Suprapubic skin (tissue), 3 donors: ENCODE data around the gene GADL1.

Experiments used
- EP300 ChIP-seq: sonication (generic); formaldehyde crosslinking; IDR thresholded peaks from one replicate; pipeline ENCODE4 v1.6.1; 2017; ENCODE audit warnings: antibody characterized with exemption
- TF ChIP-seq, protein P1 (sequence below), 2 donors: fragments of 200-600 bp in 1 of 2; fragments of 450-650 bp in 1 of 2; sonication (generic) in 1 of 2; IDR thresholded peaks; one replicate each; pipeline ENCODE4 v1.5.1; 2016 to 2019; ENCODE audit warnings: antibody characterized with exemption in 2 of 2, mild to moderate bottlenecking in 1 of 2, moderate library complexity in 1 of 2

GRCh38 chr3:30692498-30693130 is 201.8 kb downstream of the GADL1 start:
- TF ChIP-seq, protein P1, sequence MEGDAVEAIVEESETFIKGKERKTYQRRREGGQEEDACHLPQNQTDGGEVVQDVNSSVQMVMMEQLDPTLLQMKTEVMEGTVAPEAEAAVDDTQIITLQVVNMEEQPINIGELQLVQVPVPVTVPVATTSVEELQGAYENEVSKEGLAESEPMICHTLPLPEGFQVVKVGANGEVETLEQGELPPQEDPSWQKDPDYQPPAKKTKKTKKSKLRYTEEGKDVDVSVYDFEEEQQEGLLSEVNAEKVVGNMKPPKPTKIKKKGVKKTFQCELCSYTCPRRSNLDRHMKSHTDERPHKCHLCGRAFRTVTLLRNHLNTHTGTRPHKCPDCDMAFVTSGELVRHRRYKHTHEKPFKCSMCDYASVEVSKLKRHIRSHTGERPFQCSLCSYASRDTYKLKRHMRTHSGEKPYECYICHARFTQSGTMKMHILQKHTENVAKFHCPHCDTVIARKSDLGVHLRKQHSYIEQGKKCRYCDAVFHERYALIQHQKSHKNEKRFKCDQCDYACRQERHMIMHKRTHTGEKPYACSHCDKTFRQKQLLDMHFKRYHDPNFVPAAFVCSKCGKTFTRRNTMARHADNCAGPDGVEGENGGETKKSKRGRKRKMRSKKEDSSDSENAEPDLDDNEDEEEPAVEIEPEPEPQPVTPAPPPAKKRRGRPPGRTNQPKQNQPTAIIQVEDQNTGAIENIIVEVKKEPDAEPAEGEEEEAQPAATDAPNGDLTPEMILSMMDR (IDR thresholded peaks at IDR 0.05) = no peak
- no peak for TF ChIP-seq EP300
